HepG2 (cell line): ENCODE data around the gene NUDT19. TPM values are rescaled to one million over a fixed set of nuclear protein-coding genes. Genes with fewer than 3 reads are reported as not detected.

ENCODE experiments used
- NR2C2 ChIP-seq: sonication (generic); formaldehyde crosslinking; IDR thresholded peaks from 2 replicates; pipeline ENCODE4 v1.4.0; 2020; ENCODE audit warnings: missing genetic modification reagents, mild to moderate bottlenecking, moderate library complexity, borderline replicate concordance
- PHF8 ChIP-seq: sonication (generic); formaldehyde crosslinking; IDR thresholded peaks from 2 replicates; pipeline ENCODE4 v1.5.0; 2020; ENCODE audit warnings: missing genetic modification reagents
- RBM39 ChIP-seq: fragments of 200-400 bp; formaldehyde crosslinking; IDR thresholded peaks from one replicate; pipeline ENCODE4 v1.6.1; 2018; ENCODE audit warnings: antibody characterized with exemption, mild to moderate bottlenecking, low read depth, low read length; ENCODE audit not compliant: poor library complexity, severe bottlenecking
- TBX2 ChIP-seq: sonication (generic); formaldehyde crosslinking; IDR thresholded peaks from 2 replicates; pipeline ENCODE4 v1.5.0; 2020; ENCODE audit warnings: missing genetic modification reagents, mild to moderate bottlenecking, borderline replicate concordance
- TEAD2 ChIP-seq: sonication (generic); formaldehyde crosslinking; IDR thresholded peaks from 2 replicates; pipeline ENCODE4 v1.9.0; 2021; ENCODE audit warnings: missing genetic modification reagents
- TRIM24 ChIP-seq: sonication (generic); formaldehyde crosslinking; IDR thresholded peaks from 2 replicates; pipeline ENCODE4 v1.8.0; 2022; ENCODE audit warnings: mild to moderate bottlenecking, missing genetic modification reagents
- ZBTB3 ChIP-seq: sonication (generic); formaldehyde crosslinking; IDR thresholded peaks from 2 replicates; pipeline ENCODE4 v1.4.0; 2020; ENCODE audit warnings: low read depth, mild to moderate bottlenecking, moderate library complexity, missing genetic modification reagents, borderline replicate concordance
- ZNF563 ChIP-seq: sonication (generic); formaldehyde crosslinking; IDR thresholded peaks from 2 replicates; pipeline ENCODE4 v1.8.0; 2022; ENCODE audit warnings: mild to moderate bottlenecking, moderate library complexity, missing genetic modification reagents
- ZNF652 ChIP-seq: IDR thresholded peaks from 2 replicates; pipeline ENCODE4 v1.6.1; 2016; ENCODE audit warnings: low read depth, borderline replicate concordance
- ZNF768 ChIP-seq: sonication (generic); formaldehyde crosslinking; IDR thresholded peaks from 2 replicates; pipeline ENCODE4 v1.4.0; 2020; ENCODE audit warnings: missing genetic modification reagents
- ZNF777 ChIP-seq: sonication (generic); formaldehyde crosslinking; IDR thresholded peaks from 2 replicates; pipeline ENCODE4 v1.4.0; 2020; ENCODE audit warnings: missing genetic modification reagents
- polyA plus RNA-seq, 8 experiments: library from polyadenylated mRNA; depleted of rRNA in 3 of 8; stranded (reverse) in 7 of 8; unstranded in 1 of 8; fragments of >200 nt; fragmentation: Illumina TruSeq in 4 of 8; extraction: Trizol in 4 of 8; gene quantifications; 2 replicates each; pipeline versions ENCODE4 v1.2.1 to v1.2.3, GENCODE V29; 2011 to 2016; ENCODE audit warnings: low read depth in 4 of 8, missing spikeins in 1 of 8, mixed read lengths in 1 of 8; ENCODE audit not compliant: insufficient read depth in 1 of 8
- total RNA-seq, 5 experiments: library from RNA; depleted of rRNA; stranded (reverse); fragments of >200 nt; fragmentation: Illumina TruSeq; extraction: Trizol; gene quantifications; 2 replicates each; pipeline ENCODE4 v1.2.3, GENCODE V29; 2016; ENCODE audit warnings: low read depth in 1 of 5
- TF ChIP-seq, protein P1 (sequence below): sonication (generic); formaldehyde crosslinking; IDR thresholded peaks from 2 replicates; pipeline ENCODE4 v1.8.0; 2022; ENCODE audit warnings: missing genetic modification reagents, mild to moderate bottlenecking, inconsistent platforms, borderline replicate concordance
- TF ChIP-seq, protein P2 (sequence below): sonication (generic); formaldehyde crosslinking; IDR thresholded peaks from 2 replicates; pipeline ENCODE4 v1.5.1; 2020; ENCODE audit warnings: mild to moderate bottlenecking, moderate library complexity, missing genetic modification reagents
- TF ChIP-seq, protein P3 (sequence below): sonication (generic); formaldehyde crosslinking; IDR thresholded peaks from 2 replicates; pipeline ENCODE4 v1.4.0; 2020; ENCODE audit warnings: mild to moderate bottlenecking, low read depth, missing genetic modification reagents
- TF ChIP-seq, protein P4 (sequence below): sonication (generic); formaldehyde crosslinking; IDR thresholded peaks from 2 replicates; pipeline ENCODE4 v1.5.1; 2020; ENCODE audit warnings: mild to moderate bottlenecking, missing genetic modification reagents, moderate library complexity
- TF ChIP-seq, protein P5 (sequence below): IDR thresholded peaks from 2 replicates; pipeline ENCODE4 v1.6.1; 2016; ENCODE audit warnings: mild to moderate bottlenecking

The NUDT19 gene
- total and polyA plus RNA-seq, 2 of the 13 experiments (the other 11 are each of a cell fraction or from before 2014, with no cell fraction given): 3.1 to 3.6 TPM

DNA sequence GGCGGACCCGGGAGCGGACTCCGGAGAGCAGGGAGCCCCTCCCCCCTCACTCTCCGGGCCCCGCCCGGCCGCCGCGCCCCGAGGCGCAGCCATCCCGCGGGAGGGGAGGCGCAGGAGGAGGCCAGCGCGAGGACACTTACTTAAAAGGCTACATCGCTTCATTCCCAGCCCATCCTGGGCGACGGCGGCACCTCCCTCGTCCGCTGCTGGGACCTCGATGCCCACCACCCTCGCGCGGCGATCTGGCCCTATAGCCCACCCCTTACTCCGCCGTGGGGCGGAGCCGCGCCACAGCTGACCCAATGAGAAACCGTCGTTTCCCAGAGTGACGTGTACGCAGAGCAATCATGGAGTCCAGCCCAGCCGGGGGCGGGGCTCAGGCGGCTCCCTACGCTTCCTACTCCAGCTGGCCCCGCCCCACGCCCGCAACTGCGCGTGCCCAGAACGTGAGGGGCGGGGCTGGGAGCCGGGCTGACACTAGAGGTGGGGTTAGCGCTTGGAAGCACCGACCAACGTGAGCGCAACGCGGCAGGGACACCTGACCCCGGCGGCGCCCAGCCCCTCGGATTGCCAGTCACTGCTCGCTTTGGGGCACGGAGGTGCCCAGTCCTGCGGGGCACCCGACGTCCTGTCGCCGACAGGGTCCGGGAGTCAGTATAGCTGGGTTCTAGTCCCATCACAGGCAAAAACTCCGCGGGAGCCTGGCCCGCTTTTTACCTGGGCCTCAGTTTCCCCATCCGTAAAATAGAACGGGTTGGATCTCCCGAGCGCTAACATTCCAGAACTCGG lies 16.5 kb upstream of the NUDT19 start, which contains the start of gene ANKRD27 (continued):
- TF ChIP-seq, protein P1, sequence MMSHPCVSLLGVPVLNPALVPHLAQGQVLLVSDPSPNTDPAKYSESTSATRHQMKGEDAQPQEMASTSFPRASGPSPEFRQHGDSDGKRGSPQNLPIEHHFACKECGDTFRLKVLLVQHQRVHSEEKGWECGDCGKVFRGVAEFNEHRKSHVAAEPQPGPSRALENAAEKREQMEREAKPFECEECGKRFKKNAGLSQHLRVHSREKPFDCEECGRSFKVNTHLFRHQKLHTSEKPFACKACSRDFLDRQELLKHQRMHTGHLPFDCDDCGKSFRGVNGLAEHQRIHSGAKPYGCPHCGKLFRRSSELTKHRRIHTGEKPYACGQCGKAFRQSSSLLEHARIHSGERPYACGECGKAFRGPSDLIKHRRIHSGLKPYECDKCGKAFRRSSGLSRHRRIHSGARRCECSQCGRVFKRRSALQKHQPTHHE (CRISPR knock-in tag): no peak
- TF ChIP-seq NR2C2: no peak
- no peak for TF ChIP-seq ZNF652
- TF ChIP-seq, protein P2, sequence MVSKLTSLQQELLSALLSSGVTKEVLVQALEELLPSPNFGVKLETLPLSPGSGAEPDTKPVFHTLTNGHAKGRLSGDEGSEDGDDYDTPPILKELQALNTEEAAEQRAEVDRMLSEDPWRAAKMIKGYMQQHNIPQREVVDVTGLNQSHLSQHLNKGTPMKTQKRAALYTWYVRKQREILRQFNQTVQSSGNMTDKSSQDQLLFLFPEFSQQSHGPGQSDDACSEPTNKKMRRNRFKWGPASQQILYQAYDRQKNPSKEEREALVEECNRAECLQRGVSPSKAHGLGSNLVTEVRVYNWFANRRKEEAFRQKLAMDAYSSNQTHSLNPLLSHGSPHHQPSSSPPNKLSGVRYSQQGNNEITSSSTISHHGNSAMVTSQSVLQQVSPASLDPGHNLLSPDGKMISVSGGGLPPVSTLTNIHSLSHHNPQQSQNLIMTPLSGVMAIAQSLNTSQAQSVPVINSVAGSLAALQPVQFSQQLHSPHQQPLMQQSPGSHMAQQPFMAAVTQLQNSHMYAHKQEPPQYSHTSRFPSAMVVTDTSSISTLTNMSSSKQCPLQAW: 0 out of 2 replicates have a peak, but pooled peaks have one; percentile 43
- TF ChIP-seq, protein P3, sequence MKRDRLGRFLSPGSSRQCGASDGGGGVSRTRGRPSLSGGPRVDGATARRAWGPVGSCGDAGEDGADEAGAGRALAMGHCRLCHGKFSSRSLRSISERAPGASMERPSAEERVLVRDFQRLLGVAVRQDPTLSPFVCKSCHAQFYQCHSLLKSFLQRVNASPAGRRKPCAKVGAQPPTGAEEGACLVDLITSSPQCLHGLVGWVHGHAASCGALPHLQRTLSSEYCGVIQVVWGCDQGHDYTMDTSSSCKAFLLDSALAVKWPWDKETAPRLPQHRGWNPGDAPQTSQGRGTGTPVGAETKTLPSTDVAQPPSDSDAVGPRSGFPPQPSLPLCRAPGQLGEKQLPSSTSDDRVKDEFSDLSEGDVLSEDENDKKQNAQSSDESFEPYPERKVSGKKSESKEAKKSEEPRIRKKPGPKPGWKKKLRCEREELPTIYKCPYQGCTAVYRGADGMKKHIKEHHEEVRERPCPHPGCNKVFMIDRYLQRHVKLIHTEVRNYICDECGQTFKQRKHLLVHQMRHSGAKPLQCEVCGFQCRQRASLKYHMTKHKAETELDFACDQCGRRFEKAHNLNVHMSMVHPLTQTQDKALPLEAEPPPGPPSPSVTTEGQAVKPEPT (CRISPR knock-in tag): no peak; the same call in 1 of the 2 replicates
- TF ChIP-seq TBX2: no peak; the same call in 1 of the 2 replicates
- TF ChIP-seq, protein P4, sequence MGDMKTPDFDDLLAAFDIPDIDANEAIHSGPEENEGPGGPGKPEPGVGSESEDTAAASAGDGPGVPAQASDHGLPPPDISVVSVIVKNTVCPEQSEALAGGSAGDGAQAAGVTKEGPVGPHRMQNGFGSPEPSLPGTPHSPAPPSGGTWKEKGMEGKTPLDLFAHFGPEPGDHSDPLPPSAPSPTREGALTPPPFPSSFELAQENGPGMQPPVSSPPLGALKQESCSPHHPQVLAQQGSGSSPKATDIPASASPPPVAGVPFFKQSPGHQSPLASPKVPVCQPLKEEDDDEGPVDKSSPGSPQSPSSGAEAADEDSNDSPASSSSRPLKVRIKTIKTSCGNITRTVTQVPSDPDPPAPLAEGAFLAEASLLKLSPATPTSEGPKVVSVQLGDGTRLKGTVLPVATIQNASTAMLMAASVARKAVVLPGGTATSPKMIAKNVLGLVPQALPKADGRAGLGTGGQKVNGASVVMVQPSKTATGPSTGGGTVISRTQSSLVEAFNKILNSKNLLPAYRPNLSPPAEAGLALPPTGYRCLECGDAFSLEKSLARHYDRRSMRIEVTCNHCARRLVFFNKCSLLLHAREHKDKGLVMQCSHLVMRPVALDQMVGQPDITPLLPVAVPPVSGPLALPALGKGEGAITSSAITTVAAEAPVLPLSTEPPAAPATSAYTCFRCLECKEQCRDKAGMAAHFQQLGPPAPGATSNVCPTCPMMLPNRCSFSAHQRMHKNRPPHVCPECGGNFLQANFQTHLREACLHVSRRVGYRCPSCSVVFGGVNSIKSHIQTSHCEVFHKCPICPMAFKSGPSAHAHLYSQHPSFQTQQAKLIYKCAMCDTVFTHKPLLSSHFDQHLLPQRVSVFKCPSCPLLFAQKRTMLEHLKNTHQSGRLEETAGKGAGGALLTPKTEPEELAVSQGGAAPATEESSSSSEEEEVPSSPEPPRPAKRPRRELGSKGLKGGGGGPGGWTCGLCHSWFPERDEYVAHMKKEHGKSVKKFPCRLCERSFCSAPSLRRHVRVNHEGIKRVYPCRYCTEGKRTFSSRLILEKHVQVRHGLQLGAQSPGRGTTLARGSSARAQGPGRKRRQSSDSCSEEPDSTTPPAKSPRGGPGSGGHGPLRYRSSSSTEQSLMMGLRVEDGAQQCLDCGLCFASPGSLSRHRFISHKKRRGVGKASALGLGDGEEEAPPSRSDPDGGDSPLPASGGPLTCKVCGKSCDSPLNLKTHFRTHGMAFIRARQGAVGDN: peak; percentile 86
- TF ChIP-seq ZNF768 (CRISPR knock-in tag): no peak
- peak; percentile 33; the same call in 1 of the 2 replicates for TF ChIP-seq ZNF563 (CRISPR knock-in tag)
- TF ChIP-seq, protein P5, sequence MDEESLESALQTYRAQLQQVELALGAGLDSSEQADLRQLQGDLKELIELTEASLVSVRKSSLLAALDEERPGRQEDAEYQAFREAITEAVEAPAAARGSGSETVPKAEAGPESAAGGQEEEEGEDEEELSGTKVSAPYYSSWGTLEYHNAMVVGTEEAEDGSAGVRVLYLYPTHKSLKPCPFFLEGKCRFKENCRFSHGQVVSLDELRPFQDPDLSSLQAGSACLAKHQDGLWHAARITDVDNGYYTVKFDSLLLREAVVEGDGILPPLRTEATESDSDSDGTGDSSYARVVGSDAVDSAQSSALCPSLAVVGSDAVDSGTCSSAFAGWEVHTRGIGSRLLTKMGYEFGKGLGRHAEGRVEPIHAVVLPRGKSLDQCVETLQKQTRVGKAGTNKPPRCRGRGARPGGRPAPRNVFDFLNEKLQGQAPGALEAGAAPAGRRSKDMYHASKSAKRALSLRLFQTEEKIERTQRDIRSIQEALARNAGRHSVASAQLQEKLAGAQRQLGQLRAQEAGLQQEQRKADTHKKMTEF (CRISPR knock-in tag): peak; percentile 27; the same call in 1 of the 2 replicates
- TF ChIP-seq PHF8 (CRISPR knock-in tag): peak; percentile 60
- no peak for TF ChIP-seq TRIM24 (CRISPR knock-in tag)
- TF ChIP-seq ZNF777 (CRISPR knock-in tag): peak; percentile 40; the same call in 1 of the 2 replicates
- TF ChIP-seq RBM39: peak; percentile 35
- 0 out of 2 replicates have a peak, but pooled peaks have one; percentile 36 for TF ChIP-seq ZBTB3 (CRISPR knock-in tag)
- TF ChIP-seq TEAD2 (CRISPR knock-in tag): peak; percentile 32; the same call in 1 of the 2 replicates
